ENCODE data around the gene PPID. TPM values are rescaled to one million over a fixed set of nuclear protein-coding genes. Genes with fewer than 3 reads are reported as not detected.
A peak's percentile ranks its signal among the peaks of the same experiment; 100 is the strongest.

Gene PPID
- total and polyA plus RNA-seq, 9 of the 15 experiments (the other 6 are each of a cell fraction or from before 2014, with no cell fraction given): 46.5 to 160 (median 98.6) TPM

GRCh38 chr4:158671915-158672806, 51.0 kb downstream of the PPID start, which contains the start of gene ETFDH (continued):
- no peak for TF ChIP-seq ZNF79 (CRISPR knock-in tag; IDR thresholded peaks at IDR 0.05; ENCODE audit: low read depth)
- TF ChIP-seq POLR2G (IDR thresholded peaks at IDR 0.05; ENCODE audit: low read depth, low read length): peak; percentile 95
- no peak for TF ChIP-seq ZBTB33 (CRISPR knock-in tag; IDR thresholded peaks at IDR 0.05)
- peak; percentile 90 for TF ChIP-seq MTA1 (IDR thresholded peaks at IDR 0.05; ENCODE audit: borderline replicate concordance)
- TF ChIP-seq SAFB2 (IDR thresholded peaks at IDR 0.05; ENCODE audit: borderline replicate concordance, low read depth, low read length, severe bottlenecking): no peak
- no peak for TF ChIP-seq BRF2 (IDR thresholded peaks at IDR 0.05; ENCODE audit: borderline replicate concordance, insufficient read depth, insufficient read length)
- no peak for TF ChIP-seq ZNF24 (IDR thresholded peaks at IDR 0.05)
- peak; percentile 92 for TF ChIP-seq GABPB1 (CRISPR knock-in tag; IDR thresholded peaks at IDR 0.05)
- TF ChIP-seq ZNF316 (IDR thresholded peaks at IDR 0.05): no peak
- TF ChIP-seq FOXK2 (conservative IDR thresholded peaks at IDR 0.05 in 1 of 2, IDR thresholded peaks at IDR 0.05 in 1 of 2; ENCODE audit: low read depth in 2 of 2): peak; percentile 86 to 92
- TF ChIP-seq TAF7 (tag; IDR thresholded peaks at IDR 0.05): peak; percentile 69
- 0 out of 2 replicates have a peak, but pooled peaks have one; percentile 19 for TF ChIP-seq TCF3 (CRISPR knock-in tag; IDR thresholded peaks at IDR 0.05)
- TF ChIP-seq HIVEP1 (CRISPR knock-in tag; IDR thresholded peaks at IDR 0.05): no peak
- TF ChIP-seq EP400 (IDR thresholded peaks at IDR 0.05): peak; percentile 91
- no peak for TF ChIP-seq ZC3H4 (CRISPR knock-in tag; IDR thresholded peaks at IDR 0.05; ENCODE audit: borderline replicate concordance)
- no peak for TF ChIP-seq ZBED1 (IDR thresholded peaks at IDR 0.05)
- TF ChIP-seq FOXO4 (CRISPR knock-in tag; IDR thresholded peaks at IDR 0.05): no peak
- TF ChIP-seq RNF219 (CRISPR knock-in tag; IDR thresholded peaks at IDR 0.05): no peak
- no peak for TF ChIP-seq SPI1 (IDR thresholded peaks at IDR 0.05; ENCODE audit: borderline replicate concordance, low read depth, low read length)
- no peak for TF ChIP-seq ZNF668 (CRISPR knock-in tag; IDR thresholded peaks at IDR 0.05)
- TF ChIP-seq ZNF354B (CRISPR knock-in tag; IDR thresholded peaks at IDR 0.05): no peak
- TF ChIP-seq SREBF2 (CRISPR knock-in tag; IDR thresholded peaks at IDR 0.05): no peak
